Stimulated activated CD8-positive, alpha-beta memory T cell treated with anti-CD3 and anti-CD28 coated beads, Interleukin-15, amount 100 ng/mL, for 48 hours (primary cell): ENCODE data around the gene SPA17.
A peak's percentile ranks its signal among the peaks of the same experiment; 100 is the strongest.

Experiments used
- DNase-seq, 2 donors: peaks; one replicate each; pipeline ENCODE4 v3.0.0-alpha.2; 2020; ENCODE audit warnings: low read depth in 2 of 2

The SPA17 gene

DNA sequence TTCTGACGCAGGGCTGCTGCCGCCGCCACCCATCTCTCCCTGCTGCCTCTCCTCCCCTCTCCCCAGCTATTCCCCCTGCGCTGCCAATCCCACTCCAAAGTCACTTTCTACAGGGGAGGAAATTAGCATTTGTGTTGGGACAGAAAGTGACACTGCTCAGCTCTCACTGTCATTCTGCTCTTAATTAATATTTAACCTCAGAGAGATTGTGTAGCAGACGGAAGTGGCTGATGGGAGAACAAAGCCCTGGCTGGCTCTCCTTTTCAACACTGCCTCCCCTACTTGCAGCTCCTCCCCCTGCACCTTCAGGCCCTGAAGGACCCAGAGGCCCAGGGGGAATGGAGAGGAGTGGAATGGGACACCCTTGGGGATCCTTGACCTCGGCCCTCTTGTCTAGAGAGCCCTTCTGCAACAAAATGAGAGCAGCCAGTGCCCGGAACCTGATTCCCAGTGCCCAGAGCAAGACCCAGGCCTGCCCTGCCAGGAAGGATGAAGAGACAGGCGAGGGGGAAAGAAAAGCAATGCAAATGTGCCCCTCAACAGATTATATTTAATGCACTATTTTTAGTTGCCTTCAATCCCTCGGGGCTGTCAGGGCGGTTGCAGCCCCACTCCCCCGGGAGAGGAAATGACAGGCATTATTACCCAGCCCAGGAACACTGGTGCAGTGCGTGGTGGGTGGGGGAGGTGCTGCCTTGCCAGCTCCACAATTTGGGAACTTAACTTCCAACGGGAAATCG, 51.4 kb downstream of the SPA17 start:
- no peak for DNase-seq

DNA sequence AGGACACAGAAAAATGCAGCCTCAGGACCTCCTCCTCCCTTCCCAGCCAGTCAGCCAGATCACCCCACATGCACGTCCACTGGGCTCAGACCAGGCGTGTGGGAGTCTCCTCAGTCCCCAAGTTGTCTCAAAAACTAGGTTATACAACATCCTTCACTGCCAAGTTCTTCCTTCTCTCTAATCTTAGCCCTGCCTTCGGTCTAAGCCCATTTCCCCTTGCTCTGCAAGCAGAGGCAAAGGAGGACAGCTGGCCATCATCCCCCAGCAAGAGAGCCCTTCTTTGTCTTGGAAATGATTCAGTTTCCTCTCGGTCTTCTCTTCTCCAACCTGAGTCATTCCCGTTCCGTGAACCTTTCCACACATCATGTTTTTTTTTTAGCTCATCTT, 52.0 kb downstream of the SPA17 start:
- DNase-seq, result no peak

- DNase-seq, result no peak
These were observed 53.8 kb downstream of the SPA17 start for GRCh38 chr11:124727474-124727873.

- DNase-seq, result no peak
These were observed 54.4 kb downstream of the SPA17 start for GRCh38 chr11:124728134-124728533.

GRCh38 chr11:124729571-124729970, 55.9 kb downstream of the SPA17 start:
- DNase-seq, result no peak

DNA sequence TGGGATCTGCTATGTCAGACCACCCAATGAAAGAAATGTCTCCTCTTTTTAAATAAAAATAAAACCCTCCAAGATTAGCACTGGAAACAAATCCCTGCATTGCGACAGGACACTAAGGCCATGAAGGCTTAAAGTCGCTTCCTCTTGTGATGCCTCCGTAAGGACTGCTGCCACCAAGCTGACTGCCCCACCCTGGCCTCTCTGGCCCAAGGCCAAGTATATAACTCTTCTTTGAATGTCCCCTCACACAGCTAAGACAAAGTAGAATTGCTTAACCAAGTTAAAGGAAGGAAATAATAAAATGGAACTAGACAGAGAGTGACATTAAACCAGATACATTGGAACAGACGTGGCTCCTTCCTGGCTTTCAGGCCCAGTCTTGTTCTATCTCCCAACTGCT, 58.5 kb downstream of the SPA17 start:
- DNase-seq, result no peak

DNA sequence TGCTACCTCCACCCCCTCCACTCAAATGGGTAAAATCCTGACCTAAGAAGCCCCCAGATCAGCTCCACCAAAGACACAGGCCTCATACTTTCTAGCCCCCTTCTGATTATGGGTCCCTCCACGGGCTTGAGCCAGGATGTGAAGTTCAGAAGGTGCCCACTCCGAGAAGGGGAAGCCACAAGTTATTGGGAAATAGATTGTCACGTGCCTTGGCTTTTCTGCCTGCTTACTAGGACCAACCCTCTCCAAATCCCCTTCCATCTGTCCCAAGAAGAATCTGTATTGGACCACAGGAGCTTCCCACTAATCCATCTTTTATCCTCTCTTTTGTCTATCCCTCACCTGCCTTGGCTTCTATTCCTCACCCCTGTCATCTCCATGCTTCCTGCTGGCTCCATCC, 63.0 kb downstream of the SPA17 start:
- no peak for DNase-seq

DNA sequence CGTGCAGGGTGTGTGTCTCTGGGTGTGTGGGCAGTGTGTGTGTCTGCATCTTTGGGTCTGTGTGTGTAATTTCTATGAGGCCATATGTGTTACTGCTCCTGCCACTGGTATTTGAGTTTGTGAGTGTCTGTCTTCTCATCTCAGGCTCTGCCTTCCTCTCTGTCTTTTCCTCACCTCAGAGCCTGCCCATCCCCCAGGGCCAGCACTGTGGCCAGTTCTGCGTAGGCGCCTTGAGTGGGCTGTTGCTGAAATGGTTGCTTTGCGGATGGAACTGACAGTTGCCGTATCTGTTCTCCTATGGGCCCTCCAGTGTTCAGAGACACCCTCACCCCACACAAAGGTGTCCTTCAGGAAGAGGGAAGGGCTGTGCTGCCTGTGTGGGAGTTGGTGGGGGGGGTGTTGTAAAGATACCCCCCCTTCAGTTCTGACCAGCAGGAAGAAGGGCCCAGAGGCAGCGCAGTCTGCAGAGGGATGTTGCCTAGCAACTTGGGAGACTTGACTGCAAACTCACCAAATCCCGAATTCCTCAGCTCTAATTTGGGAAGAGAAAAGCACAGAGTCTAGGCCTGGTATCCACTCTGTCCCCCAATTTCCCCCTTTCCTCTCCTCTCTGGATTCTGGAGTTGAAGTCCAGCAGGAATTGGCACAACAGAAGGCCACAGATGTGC, 64.1 kb downstream of the SPA17 start:
- DNase-seq, result no peak

GRCh38 chr11:124738713-124739478, 65.2 kb downstream of the SPA17 start:
- DNase-seq, result no peak

DNA sequence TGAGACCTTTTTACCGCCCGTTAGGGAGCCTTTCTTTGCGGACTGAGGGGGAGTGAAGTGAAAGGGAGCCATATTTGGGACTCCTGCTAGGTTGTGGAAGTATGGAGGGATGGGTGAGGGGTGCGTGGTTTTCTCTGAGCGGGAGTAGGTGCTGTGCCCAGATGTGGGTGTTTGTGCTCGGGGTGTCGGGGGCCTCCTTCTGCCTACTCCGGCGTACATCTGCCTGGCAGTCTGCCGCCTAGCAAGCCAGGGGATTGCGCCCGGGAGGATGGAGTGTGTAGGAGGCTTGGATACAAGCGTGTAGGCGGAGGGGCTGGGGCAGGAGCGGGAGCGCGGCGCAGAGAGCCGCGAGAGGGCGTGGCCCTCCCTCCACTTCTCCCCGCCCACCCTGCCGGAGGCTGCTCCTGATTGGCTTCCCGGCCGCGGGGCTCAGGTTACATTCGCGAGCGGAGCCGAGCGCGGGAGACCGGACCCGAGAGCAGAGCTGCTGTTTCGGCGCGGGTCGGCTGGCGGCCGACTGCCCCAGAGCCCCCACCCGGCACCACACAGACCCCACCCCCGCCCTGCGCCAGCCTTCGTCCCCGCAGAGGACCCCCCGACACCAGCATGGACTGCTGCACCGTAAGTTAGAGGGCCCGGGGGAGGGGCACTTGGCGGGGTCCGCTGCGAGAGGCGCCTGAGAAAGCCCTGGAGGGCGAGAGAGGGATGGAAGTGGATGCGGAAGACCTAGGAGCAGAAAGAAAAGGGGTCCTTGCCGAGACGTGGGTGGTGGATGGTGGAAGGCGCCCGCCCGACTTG, 66.0 kb downstream of the SPA17 start, which contains the start of gene NRGN:
NRGN (plus strand) TSS at position 464 of the 798 bp plus-strand sequence; CDS start at position 607, 143 bp downstream.
- peak; percentile 76 to 82 for DNase-seq

DNA sequence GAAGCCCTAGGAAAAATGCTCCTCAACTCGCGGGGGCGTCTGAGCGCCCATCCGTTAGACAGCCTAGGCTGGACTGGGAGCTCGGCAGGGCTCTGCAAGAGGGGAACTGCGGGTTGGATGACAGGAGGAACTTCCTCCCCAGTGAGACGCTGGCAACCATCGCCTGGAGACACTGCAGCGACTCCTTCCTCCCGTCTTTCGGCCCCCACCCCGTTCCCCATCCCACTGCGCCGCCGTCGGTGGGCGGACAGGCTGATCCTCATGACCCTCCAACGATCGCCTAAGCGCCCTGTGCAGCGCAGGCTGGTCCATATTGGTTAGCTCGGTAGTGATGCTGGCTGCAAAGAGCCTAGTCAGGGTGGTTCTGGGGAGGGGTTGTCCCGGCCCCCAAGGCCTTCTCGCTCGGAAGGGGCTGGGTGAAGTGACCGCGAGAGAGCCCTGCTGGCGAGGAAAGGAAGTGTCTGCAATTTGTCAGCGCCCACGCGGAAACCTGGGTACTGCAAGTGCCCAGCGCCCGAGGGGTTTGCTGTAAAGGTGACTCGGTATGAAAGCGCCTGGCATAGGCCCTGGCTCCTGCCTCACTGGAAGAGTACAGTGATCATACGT, 66.7 kb downstream of the SPA17 start:
- DNase-seq, result peak; percentile 35 to 49

GRCh38 chr11:124742555-124742954, 68.9 kb downstream of the SPA17 start:
- DNase-seq, result no peak

GRCh38 chr11:124743050-124743449, 69.3 kb downstream of the SPA17 start:
- DNase-seq, result no peak

- no peak for DNase-seq
These were observed 71.6 kb downstream of the SPA17 start for GRCh38 chr11:124745270-124745834.

DNA sequence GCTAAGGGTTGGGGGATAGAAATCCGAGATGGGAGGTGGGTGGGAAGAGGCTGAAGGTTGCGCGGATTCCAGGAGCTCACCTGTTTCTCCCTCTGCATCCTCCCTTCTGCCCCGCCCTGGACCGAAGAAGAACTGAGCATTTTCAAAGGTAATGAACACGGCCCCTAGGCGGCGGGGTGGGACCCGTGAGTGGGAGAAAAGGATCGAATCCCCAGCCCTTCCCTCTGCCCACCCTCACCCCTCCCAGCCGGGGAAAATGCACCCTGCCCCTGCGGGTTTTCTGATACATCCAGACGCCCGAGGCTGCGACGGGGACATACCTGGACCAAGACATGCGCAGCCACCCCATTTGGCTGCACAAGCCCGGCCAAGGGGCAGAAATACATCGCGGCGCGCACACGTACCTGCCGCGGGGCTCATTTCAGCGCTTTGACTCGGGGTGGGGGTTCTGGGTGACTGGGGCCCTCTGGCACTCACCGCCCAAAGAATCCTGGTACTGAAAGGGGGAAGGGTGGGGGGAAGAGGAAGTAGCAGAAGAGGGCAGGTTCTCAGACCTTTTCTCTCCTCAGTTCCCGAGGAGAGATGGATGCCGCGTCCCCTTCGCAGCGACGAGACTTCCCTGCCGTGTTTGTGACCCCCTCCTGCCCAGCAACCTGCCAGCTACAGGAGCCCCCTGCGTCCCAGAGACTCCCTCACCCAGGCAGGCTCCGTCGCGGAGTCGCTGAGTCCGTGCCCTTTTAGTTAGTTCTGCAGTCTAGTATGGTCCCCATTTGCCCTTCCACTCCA, 72.3 kb downstream of the SPA17 start:
- no peak for DNase-seq

GRCh38 chr11:124746621-124747243, 73.0 kb downstream of the SPA17 start:
- peak; percentile 48 to 63 for DNase-seq
